Activated CD4-positive, alpha-beta memory T cell treated with anti-CD3 and anti-CD28 coated beads for 36 hours (primary cell): ENCODE results near the gene ZNF319. TPM values are rescaled to one million over a fixed set of nuclear protein-coding genes. Genes with fewer than 3 reads are reported as not detected.

Experiments
- CTCF ChIA-PET: fragments of 350-600 bp; sonication (Branson Sonifier 250); formaldehyde crosslinking; loops from one replicate; lab custom pipeline; 2021; ENCODE audit warnings: antibody characterized with exemption, inconsistent platforms; lab: Charles Lee
- POLR2A ChIA-PET: fragments of 350-600 bp; sonication (Branson Sonifier 250); formaldehyde crosslinking; loops from one replicate; lab custom pipeline; 2021; ENCODE audit warnings: antibody characterized with exemption; lab: Charles Lee
- DNase-seq: peaks from one replicate; pipeline ENCODE4 v3.0.0-alpha.2; 2020
- H3K27ac Mint-ChIP-seq: one replicate; pipeline ENCODE4 v1.8.0; 2021; ENCODE audit warnings: mixed read lengths
- H3K27me3 Mint-ChIP-seq: one replicate; pipeline ENCODE4 v1.8.0; 2021; ENCODE audit warnings: mixed read lengths
- H3K36me3 Mint-ChIP-seq: one replicate; pipeline ENCODE4 v1.8.0; 2021; ENCODE audit warnings: mixed read lengths
- H3K4me1 Mint-ChIP-seq: one replicate; pipeline ENCODE4 v1.8.0; 2021; ENCODE audit warnings: low read depth, mixed read lengths
- H3K4me3 Mint-ChIP-seq: one replicate; pipeline ENCODE4 v1.8.0; 2021; ENCODE audit warnings: mild to moderate bottlenecking, mixed read lengths
- H3K9me3 Mint-ChIP-seq: one replicate; pipeline ENCODE4 v1.8.0; 2021; ENCODE audit warnings: mixed read lengths
- intact Hi-C: fragments of 100-400 bp; cut with micrococcal nuclease; formaldehyde crosslinking; loops from one replicate; pipeline ENCODE4 v1.15.1; 2023
- total RNA-seq, 2 experiments: library from RNA; stranded (reverse); gene quantifications; one replicate each; pipeline ENCODE4 v1.2.3, GENCODE V29; 2021

Gene ZNF319
- total RNA-seq, 2 experiments from 2014 or later = 6.5 to 8.1 TPM

DNA sequence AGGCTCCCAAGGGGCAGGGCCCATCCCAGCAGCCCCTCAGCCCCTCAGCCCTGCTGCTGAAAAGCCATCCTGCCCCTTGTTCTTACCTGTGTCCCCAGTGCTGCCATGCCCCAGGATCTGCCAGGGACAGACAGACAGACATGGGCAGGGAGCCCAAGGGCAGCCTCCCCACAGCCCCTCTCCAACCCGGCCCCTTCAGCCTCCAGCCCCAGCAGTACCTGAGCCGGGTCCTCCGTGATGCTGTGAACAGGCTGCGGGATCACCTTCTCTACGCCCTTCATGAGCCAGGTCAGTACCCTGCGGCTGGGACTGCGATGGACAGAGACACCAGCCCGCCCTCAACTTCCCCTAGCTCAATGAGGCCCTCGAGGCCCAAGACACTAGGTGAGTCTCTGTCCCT is 37.7 kb downstream of the ZNF319 start:
- ChIA-PET POLR2A (no interaction called here), CTCF (no interaction called here)
- no peaks in the 10 kb centered on the region for H3K9me3 Mint-ChIP-seq
- no peak for DNase-seq
- H3K4me3 Mint-ChIP-seq = no peak overlapping the region
- H3K27ac Mint-ChIP-seq = no peak overlapping the region
- H3K4me1 Mint-ChIP-seq = no peaks in the 10 kb centered on the region
- intact Hi-C loops = no loop called here
- H3K36me3 Mint-ChIP-seq = no peaks in the 10 kb centered on the region
- no peaks in the 10 kb centered on the region for H3K27me3 Mint-ChIP-seq

DNA sequence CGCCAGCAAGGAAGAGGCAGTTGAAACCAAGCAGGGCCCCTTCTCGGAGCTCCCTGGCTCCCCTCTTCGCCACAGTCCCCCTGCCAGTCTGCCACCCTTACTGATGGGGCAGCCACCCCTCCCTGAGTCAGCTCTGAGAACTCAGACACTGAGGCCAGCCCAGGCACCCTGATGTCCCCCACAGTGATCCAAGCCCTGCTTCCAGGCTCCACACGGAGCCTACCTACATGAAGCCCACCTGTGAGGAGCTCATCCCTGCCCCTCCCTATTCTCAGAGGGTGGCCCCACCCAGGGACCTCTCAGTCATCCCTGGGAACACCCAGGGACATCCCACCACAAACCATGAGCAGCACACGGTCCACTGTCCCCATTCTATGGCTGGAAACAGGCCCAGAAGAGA is 38.4 kb downstream of the ZNF319 start:
- Mint-ChIP-seq H3K27me3 (no peaks in the 10 kb centered on the region), H3K36me3 (no peaks in the 10 kb centered on the region), H3K27ac (no peak overlapping the region), H3K4me1 (no peaks in the 10 kb centered on the region), H3K4me3 (no peak overlapping the region), H3K9me3 (no peaks in the 10 kb centered on the region)
- DNase-seq = no peak
- ChIA-PET POLR2A (no interaction called here), CTCF (no interaction called here)
- intact Hi-C loops = no loop called here

DNA sequence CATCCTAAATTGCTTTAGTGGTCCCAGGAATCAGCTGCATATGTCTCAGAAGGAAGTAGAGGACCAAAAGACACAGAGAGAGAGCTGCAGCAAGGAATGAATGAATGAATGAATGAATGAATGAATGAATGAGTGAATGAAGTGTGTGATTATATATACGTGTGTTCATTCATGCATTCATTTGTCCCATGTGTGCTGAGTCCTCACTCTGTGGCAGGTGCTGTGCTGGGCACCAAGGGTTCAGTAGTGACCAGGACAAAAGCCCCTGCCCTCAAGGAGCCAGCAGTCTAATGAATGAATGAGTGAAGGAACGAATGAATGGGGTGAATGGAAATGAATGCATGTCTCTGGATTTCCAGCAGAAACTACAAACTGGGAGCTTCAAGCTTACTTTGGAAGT is 38.9 kb downstream of the ZNF319 start:
- H3K27me3 Mint-ChIP-seq = no peaks in the 10 kb centered on the region
- H3K4me1 Mint-ChIP-seq = no peaks in the 10 kb centered on the region
- no peak for DNase-seq
- ChIA-PET POLR2A (no interaction called here), CTCF (no interaction called here)
- H3K27ac Mint-ChIP-seq = no peak overlapping the region
- intact Hi-C loops = no loop called here
- H3K36me3 Mint-ChIP-seq = no peaks in the 10 kb centered on the region
- no peak overlapping the region for H3K4me3 Mint-ChIP-seq
- no peaks in the 10 kb centered on the region for H3K9me3 Mint-ChIP-seq

DNA sequence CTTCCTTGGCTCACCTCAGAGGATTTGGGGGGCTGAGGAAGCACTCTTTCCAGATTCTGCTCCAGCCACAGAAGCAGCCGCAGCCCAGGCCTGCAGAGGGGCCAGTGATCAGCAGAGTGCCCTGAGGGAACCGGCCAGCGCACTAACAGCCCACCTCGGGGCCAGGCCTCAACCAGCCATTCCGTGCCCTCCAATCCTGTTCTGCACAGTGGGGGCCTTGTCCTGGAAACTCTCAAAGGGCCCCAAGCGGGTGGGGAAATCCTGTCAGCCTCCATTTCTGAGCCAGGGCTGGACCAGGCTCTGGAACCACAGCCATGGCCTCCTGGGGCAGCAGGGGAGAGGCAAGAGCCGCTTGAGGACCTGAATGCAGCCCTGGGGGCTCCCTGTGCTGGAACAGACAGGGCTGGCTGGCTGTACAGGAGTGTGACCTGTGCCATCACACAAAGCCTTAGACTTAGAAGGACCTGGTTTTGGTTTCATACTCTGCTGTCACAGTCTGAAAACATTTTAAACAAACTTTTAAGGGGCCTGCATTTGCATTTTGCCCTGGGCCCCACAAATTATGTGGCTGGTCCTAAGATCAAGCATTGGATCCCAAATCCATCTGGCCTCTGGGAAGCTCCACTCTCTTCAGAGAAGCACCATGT is 39.5 kb downstream of the ZNF319 start:
- CTCF ChIA-PET = no interaction called here
- DNase-seq = no peak

DNA sequence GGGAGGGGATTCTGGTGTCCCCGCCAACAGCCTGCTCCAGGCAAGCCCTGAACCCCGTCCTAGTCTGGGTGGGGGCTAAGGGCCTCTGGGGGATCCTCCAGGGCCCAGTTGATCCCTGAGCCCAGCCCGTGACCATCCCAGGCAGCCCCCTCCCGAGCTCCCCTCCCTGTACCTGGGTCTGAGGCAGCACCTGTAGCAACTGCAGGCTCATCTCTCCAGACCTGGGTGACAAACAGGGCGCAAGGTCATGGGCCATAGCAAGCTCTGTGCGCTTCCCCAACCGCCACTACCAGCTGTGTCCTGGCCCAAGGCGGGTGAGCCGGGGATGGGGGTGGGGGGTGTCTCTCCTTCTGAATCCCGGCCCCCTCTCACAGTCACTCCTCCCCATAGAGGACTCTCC is 40.2 kb downstream of the ZNF319 start:
- Mint-ChIP-seq H3K27me3 (no peaks in the 10 kb centered on the region), H3K9me3 (no peaks in the 10 kb centered on the region), H3K36me3 (no peaks in the 10 kb centered on the region), H3K4me3 (no peak overlapping the region), H3K27ac (no peak overlapping the region), H3K4me1 (no peaks in the 10 kb centered on the region)
- ChIA-PET POLR2A (no interaction called here), CTCF (no interaction called here)
- no peak for DNase-seq
- intact Hi-C loops = no loop called here

More for the DNA sequence above, 39.5 kb downstream of the ZNF319 start:
- Mint-ChIP-seq H3K27me3 (no peaks in the 10 kb centered on the region), H3K27ac (no peak overlapping the region), H3K4me3 (no peak overlapping the region), H3K36me3 (no peaks in the 10 kb centered on the region), H3K4me1 (no peaks in the 10 kb centered on the region), H3K9me3 (no peaks in the 10 kb centered on the region)
- intact Hi-C loops = no loop called here
- POLR2A ChIA-PET = no interaction called here

DNA sequence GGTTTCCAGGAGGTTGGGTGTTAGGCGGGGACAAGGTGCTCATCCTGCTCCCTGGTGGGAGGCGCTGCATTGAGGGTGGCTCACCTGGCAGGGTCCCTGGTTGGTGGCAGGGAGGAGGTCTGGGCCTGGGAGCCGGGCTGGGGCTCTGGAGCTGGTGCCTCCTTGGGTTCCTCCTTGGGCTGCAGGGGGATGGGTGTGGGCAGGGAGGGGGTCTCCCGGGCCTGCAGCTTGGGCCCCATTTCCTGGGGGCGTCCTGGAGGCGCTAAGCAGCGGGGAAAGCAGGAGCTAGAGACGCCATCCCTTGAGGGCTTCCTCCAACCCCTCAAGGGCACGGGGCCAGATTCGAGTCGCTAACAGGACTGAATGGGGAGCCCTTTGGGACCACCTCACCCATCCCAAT is 40.7 kb downstream of the ZNF319 start:
- no peaks in the 10 kb centered on the region for H3K9me3 Mint-ChIP-seq
- no peaks in the 10 kb centered on the region for H3K36me3 Mint-ChIP-seq
- no peaks in the 10 kb centered on the region for H3K27me3 Mint-ChIP-seq
- no peak for DNase-seq
- H3K4me3 Mint-ChIP-seq = no peak overlapping the region
- no peak overlapping the region for H3K27ac Mint-ChIP-seq
- intact Hi-C loops = no loop called here
- H3K4me1 Mint-ChIP-seq = no peaks in the 10 kb centered on the region
- CTCF ChIA-PET = no interaction called here
- POLR2A ChIA-PET = no interaction called here

DNA sequence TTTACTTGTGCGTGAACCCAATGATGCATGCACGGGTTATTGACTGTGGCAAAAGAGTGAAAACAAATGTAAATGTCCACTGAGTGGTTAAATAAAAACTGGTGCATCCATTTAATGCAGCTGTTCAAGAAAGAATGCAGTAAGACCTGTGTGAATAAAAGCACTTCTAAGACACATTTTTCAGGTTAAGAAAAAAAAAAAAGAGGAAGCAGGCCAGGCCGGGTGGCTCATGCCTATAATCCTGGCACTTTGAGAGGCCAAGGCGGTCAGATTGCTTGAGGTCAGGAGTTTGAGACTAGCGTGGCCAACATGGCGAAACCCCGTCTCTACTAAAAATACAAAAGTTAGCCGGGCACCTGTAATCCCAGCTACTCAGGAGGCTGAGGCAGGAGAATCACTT is 41.4 kb downstream of the ZNF319 start:
- H3K4me1 Mint-ChIP-seq = no peaks in the 10 kb centered on the region
- intact Hi-C loops = no loop called here
- POLR2A ChIA-PET = no interaction called here
- CTCF ChIA-PET = interaction anchor here (0.5 kb wide), 1 partner anchor 370 kb away, joined by 3 read pairs; no protein-coding TSS in a partner anchor
- no peak for DNase-seq
- no peak overlapping the region for H3K4me3 Mint-ChIP-seq
- H3K27ac Mint-ChIP-seq = no peak overlapping the region
- no peaks in the 10 kb centered on the region for H3K36me3 Mint-ChIP-seq
- H3K27me3 Mint-ChIP-seq = no peaks in the 10 kb centered on the region
- H3K9me3 Mint-ChIP-seq = no peaks in the 10 kb centered on the region

DNA sequence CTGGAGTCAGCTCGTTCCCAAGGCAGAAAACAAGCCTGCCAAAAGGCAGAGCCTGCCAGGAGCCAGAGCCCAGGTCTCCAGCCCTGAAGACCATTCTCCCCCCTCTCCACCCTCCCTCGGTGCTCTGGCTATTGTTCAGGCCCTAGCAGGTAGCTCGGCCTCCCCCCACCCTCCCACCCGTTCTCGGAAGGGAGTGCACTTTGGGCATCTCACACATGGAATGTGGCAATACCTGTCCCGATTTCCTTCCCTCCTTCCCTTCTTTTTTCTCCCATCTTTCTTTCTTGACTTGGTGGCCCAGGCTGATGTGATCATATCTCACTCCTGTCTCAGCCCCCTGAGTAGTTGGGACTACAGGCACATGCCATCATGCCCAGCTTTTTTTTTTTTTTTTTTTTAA is 41.9 kb downstream of the ZNF319 start:
- ChIA-PET CTCF (interaction anchor here (0.5 kb wide), 1 partner anchor 369 kb away, joined by 3 read pairs; no protein-coding TSS in a partner anchor), POLR2A (no interaction called here)
- no peaks in the 10 kb centered on the region for H3K9me3 Mint-ChIP-seq
- H3K4me3 Mint-ChIP-seq = no peak overlapping the region
- intact Hi-C loops = no loop called here
- no peak overlapping the region for H3K27ac Mint-ChIP-seq
- no peak for DNase-seq
- no peaks in the 10 kb centered on the region for H3K36me3 Mint-ChIP-seq
- H3K4me1 Mint-ChIP-seq = no peaks in the 10 kb centered on the region
- H3K27me3 Mint-ChIP-seq = no peaks in the 10 kb centered on the region

DNA sequence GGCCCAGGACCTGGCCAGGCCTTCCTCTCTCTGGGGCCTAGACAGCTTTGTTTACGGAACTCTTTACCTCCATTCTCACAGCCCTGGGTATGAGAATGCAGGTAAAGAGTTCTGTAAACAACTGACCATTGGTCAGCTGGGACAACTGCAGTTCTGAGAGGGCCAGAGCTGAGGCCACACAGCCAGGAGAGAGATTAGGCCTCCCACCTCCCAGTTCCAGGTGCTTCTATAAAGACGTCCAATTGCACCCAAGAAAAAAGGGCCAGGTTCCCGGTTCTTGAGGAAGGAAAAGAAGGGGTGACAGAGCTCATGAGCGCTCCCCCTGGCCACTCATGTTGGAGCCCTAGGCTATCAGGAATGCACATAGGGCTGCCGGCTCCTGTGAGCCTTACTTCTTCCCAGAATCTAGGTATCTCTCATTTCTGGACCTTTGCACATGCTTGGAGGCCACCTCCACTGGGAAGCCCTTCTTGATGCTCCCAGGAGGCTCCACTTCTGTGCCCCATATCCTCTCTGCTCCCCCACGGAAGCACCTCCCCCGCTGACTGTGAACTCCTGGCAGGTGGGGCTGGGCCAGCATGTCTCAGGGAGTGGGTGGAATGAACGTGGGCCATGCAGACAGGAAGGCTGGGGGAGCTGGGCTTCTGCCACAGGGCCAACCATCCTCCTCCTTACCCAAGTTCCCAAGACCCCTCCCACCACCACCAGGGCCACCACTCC is 42.6 kb downstream of the ZNF319 start:
- intact Hi-C loops = no loop called here
- no peaks in the 10 kb centered on the region for H3K27me3 Mint-ChIP-seq
- DNase-seq = no peak
- no peak overlapping the region for H3K4me3 Mint-ChIP-seq
- no peaks in the 10 kb centered on the region for H3K9me3 Mint-ChIP-seq
- no peaks in the 10 kb centered on the region for H3K36me3 Mint-ChIP-seq
- POLR2A ChIA-PET = no interaction called here
- no peaks in the 10 kb centered on the region for H3K4me1 Mint-ChIP-seq
- CTCF ChIA-PET = no interaction called here
- no peak overlapping the region for H3K27ac Mint-ChIP-seq

DNA sequence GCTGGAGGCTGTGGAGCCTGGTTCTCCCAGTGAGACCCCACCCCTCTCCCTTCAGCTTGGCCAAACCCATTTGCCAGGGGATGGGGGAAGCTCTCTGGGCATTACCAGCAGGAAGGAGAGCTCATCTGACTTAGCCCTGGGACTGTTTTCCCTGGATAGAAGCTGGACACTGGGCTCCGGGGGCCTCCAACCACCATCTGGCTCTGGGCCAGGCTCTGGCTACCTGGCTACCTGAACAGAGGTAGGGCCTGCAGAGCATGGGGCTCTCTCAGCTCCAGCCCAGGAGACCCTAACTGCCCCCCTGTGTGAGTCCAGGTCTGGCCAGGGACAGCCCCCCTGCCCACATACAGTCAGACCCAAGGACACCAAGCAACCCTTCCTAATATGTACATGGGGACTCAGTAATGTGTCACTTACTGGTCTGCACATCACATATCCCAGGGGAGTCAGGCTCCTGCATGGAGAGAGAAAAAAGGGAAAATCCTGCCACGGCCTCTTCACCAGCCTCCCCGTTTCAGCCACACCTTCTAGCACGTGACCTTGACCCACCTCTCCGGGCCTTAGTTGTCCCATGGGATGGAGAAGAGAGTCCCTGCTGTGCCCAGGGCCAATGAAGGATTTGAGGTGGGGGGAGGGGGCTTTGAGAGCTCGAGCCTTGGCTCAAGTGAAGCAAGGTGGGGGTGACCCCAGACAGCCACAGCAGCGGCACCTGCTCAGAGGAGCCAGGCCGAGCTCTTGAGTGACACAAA is 43.4 kb downstream of the ZNF319 start:
- H3K27me3 Mint-ChIP-seq = no peaks in the 10 kb centered on the region
- CTCF ChIA-PET = no interaction called here
- H3K4me3 Mint-ChIP-seq = no peak overlapping the region
- H3K27ac Mint-ChIP-seq = no peak overlapping the region
- no peaks in the 10 kb centered on the region for H3K36me3 Mint-ChIP-seq
- no peak for DNase-seq
- no peaks in the 10 kb centered on the region for H3K9me3 Mint-ChIP-seq
- H3K4me1 Mint-ChIP-seq = no peaks in the 10 kb centered on the region
- POLR2A ChIA-PET = no interaction called here
- intact Hi-C loops = no loop called here

DNA sequence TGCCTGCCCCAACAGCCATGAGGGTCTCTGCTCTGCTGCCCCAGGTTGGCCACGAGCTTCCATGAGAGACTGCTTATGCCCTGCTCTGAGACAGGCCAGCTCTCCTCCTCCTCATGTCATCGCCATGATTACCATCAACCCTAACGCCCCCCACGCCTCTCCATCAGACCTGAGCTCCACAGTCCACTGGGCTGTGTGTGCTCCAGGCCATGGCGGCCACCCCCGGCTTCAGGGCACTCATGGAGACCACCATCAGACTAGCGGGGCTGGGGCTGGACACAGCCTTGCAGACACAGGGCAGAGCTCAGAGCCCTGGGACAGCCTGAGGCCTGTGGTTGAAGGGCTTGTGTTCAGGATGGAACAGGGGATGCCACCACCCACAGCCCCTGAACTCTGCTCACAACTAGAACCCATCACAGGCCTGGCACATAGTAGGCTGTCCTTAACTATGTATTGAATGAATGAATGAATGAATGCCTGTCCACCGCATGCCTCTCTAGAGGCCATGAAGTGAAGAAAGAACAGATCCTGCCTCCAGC is 44.1 kb downstream of the ZNF319 start:
- Mint-ChIP-seq H3K9me3 (no peaks in the 10 kb centered on the region), H3K4me3 (no peak overlapping the region), H3K27me3 (no peaks in the 10 kb centered on the region), H3K36me3 (no peaks in the 10 kb centered on the region), H3K4me1 (no peaks in the 10 kb centered on the region), H3K27ac (no peak overlapping the region)
- CTCF ChIA-PET = no interaction called here
- intact Hi-C loops = no loop called here
- POLR2A ChIA-PET = no interaction called here
- DNase-seq = no peak

DNA sequence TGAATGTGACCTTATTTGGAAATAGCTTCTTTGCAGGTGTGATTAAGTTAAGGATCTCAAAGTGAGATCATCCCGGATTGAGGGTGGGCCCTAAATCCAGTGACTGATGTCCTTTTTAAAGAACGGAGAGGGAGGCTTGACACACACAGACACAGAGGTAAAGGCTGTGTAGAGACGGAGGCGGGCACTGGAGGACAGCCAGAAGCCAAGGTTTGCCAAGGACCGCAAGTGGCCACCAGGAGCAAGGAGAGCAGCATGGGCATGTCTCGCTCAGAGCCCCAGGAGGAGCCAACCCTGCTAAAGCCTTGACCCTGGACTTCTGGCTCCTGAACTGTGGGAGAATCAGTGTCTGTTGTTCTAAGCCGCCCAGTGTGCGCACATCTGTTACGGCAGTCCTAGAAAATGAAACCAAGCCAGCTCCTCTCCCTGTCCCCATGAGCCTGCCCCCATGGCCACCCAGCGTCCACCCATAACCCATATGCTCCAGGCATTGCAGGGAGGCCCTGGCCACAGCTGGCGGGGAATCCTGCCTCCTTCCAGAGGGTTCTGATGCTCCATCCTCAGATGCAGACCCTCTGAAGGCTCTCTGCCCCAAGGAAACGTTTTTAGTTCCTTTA is 44.8 kb downstream of the ZNF319 start:
- Mint-ChIP-seq H3K4me1 (no peaks in the 10 kb centered on the region), H3K9me3 (no peaks in the 10 kb centered on the region), H3K36me3 (no peaks in the 10 kb centered on the region), H3K27me3 (no peaks in the 10 kb centered on the region), H3K4me3 (no peak overlapping the region), H3K27ac (no peak overlapping the region)
- no peak for DNase-seq
- POLR2A ChIA-PET = no interaction called here
- CTCF ChIA-PET = no interaction called here
- intact Hi-C loops = no loop called here
